HL-60/S4 treated with phorbol 12-myristate 13-acetate at 8.2 ng/mL for 4 days and 3 days (cell line): Measurements from ENCODE around the gene OR8B8.
"Not testable (repeated sequence)": the region's sequence is repeated elsewhere in the genome, so short reads cannot be mapped to it uniquely, and the experiment has no call there.

Experiments used
- in situ Hi-C: fragments of 300-500 bp; cut with MboI; formaldehyde crosslinking; loops from 2 replicates; pipeline ENCODE4 v1.15.0; 2022; ENCODE audit warnings: low sequenced_read_pairs

OR8B8 gene, protein sequence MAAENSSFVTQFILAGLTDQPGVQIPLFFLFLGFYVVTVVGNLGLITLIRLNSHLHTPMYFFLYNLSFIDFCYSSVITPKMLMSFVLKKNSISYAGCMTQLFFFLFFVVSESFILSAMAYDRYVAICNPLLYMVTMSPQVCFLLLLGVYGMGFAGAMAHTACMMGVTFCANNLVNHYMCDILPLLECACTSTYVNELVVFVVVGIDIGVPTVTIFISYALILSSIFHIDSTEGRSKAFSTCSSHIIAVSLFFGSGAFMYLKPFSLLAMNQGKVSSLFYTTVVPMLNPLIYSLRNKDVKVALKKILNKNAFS

DNA sequence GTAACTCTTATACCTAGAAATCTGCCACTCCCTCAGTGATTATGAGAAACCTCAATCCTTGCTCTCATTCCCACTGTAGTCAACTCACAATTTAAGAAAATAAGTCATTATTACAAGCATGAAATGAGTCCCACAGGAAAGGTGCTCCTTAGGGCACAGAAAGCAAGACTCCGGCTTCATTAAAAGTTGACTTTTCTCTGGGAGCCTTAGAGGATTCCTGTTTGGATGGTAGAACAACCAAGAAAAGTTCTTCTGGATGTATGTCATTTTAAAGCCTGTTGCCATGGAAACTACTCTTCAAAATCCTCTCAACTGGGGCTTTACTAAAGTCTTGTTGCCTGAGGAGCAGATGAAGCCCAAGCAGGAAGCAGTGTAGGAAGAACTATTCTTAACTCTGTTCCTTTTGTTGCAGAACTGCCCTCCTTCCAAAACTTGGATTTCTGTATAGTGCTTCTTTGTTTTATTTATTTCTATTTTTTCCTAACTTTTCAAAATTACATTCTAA lies at the start of gene OR8B8:
Gene OR8B8, minus strand, starts transcription at position 51 of the 505 bp plus-strand sequence. CDS start 4,611 bp downstream, outside the sequence.
- in situ Hi-C loops: no loop called here

- in situ Hi-C loops: no loop called here
Measured at GRCh38 chr11:124493016-124493655, 47.6 kb upstream of the OR8B8 start.

DNA sequence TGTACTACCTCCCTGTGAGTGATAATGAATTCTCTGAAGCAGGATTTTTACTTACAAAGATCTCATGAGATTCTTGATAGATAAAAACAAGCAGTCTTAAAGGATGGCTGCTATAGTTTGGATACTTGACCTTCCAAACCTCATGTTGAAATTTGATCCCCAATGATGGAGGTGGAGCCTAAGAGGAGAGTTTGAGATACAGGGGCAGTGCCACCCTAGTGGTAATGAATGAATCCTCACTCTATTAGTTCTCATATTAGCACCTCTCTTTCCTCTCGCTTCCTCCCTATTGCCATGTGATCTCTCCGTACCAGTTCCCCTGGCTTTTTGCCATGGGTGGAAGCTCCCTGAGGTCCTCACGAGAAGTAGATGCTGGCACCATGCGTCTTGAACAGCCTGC lies 37.9 kb upstream of the OR8B8 start:
- in situ Hi-C loops: no loop called here

- in situ Hi-C loops: no loop called here
Measured at GRCh38 chr11:124482362-124483147, 37.1 kb upstream of the OR8B8 start.

DNA sequence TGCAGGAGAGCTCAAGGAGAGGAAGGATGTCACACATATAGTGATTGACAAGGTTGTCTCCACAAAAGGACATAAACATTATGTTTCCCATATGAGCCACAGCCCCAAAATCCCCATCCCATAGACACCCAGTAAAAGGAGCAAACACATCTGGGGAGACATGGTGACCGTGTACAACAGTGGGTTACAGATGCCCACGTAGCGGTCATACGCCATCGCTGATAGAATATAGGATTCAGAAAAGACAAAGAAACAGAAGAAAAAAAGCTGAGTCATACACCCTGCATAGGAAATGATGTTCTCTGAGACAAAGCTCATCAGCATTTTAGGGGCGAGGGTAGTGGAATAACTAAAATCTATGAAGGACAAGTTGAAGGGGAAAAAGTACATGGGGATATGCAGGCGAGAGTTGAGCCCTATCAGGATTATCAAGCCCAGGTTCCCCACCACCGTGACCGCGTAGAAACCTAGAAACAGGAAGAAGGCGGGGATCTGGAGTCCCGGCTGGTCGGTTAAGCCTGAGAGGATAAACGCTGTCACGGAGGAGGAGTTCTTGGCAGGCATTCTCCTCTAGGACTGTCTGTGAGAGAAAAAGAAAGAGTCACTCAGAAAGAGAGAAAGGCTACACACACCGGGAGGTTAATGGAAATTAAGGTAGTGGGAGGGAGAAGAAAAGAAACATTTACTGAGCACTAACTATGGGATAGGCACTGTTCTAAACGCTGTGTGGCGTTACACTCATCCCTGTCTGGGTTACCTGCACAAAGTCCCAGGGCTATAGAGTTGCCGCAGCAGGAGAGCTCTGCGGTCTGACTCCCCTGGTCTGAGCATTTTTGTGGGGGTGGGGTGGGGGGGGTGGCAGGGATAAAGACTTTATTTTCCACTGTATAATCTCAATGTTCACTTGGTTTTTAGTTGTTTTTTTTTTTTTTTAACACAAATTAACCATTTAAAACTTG lies 36.1 kb upstream of the OR8B8 start:
- in situ Hi-C loops: no loop called here

- in situ Hi-C loops: no loop called here
Measured at GRCh38 chr11:124479561-124479960, 34.1 kb upstream of the OR8B8 start.

- in situ Hi-C loops: no loop called here
Measured at GRCh38 chr11:124475265-124475664, 29.8 kb upstream of the OR8B8 start.

GRCh38 chr11:124474779-124475178 lies 29.3 kb upstream of the OR8B8 start:
- in situ Hi-C loops: no loop called here

DNA sequence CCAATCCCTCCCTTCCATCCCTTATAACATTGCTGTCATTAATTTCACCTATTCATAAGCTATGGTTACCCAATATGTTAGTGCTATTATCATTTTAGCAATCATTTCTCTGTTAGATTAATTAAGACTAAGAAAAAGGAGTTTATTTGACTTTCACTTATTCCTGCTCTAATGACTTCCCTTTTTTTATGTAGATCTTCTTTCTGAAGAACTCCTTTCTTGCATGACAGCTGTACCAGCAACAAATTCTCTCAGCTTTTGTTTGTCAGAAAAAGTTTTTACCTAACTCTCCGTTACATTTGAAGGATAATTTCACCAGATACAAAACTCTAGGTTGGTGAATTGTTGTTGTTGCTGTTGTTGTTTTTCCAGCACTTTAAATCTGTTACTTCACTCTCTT lies 28.6 kb upstream of the OR8B8 start:
- in situ Hi-C loops: no loop called here

DNA sequence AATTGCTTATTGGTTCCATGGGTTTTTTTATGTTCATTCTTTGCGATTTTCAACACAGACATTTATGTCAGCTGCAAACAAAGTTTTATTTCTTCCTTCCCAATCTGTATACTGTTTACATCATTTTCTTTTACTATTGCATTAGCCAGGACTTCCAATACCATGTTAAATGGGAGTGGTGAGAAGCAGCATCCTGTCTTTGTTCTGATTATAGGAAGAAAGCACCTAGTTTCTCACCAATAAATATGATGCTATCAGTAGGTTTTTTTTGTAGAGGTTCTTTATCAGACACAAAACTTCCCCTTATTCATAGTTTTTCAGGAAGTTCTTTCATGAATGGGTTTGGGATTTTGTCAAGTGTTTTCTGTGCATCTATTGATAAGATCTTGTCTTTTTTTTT lies 28.0 kb upstream of the OR8B8 start:
- in situ Hi-C loops: no loop called here

- in situ Hi-C loops: no loop called here
Measured at GRCh38 chr11:124470561-124471227, 25.2 kb upstream of the OR8B8 start.

DNA sequence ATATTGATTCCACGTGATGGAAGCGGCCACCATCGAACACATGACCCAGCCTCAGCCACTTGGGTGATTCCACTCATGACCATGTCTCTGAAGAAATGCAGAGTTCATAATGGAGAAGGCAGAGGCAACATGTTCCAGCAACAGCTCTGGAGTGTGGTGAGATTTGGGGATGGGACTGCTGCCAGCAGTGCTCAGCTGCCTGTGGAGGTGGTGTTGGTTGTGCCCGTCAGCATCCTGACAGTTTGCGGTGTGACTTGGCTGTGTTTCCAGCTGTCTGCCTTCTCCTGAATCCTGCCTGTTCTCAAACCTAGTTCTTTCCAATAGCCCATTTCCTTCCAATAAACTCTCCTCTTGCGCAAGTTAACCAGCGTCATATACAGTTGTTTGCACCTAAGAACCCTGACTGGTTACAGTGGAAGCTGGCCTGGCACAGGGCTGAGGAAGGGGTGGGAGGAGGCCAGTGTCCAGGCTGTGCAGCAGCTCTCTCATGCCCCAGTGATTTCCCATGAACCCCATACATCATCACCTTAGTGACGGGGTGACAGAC lies 22.0 kb upstream of the OR8B8 start:
- in situ Hi-C loops: no loop called here

DNA sequence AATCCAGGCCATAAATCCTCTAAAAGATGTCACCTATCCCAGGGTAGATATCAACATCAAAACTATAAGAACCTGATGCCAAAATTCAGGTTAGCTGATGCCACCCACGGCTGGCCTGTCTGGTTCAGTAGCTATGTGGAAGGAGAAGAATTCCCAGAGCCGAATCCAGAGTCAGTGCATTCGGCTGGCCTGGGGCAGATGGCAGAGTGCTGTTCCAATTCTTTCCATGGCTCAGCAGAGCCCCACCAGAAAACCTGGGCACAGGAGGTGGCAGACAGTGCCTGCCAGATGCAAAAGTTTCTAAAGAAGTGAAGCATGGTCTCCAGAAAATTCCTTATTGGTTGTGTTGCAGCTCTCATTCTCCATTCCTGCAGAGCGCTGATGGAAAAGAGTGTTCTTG lies 19.9 kb upstream of the OR8B8 start:
- in situ Hi-C loops: no loop called here

DNA sequence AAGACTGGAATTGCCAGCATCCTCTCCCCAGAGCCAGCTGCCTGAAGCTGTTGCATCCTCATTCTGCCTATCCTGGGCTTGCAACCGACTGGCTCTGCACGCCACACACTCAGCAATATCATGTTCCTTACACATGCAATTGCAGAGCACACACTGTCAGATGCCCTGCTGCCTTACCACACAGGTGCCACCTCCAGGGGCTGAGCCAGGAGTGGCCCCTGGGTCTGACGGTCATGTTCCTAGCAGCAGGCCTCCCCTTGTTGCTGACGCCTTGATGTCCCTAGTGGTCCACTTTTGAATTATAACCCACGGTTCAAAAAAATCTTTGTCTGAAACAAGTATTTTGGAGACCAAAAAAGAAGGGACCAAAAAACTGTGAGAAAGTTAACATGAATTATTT lies 18.5 kb upstream of the OR8B8 start:
- in situ Hi-C loops: no loop called here

- in situ Hi-C loops: no loop called here
Measured at GRCh38 chr11:124463324-124463723, 17.8 kb upstream of the OR8B8 start.

DNA sequence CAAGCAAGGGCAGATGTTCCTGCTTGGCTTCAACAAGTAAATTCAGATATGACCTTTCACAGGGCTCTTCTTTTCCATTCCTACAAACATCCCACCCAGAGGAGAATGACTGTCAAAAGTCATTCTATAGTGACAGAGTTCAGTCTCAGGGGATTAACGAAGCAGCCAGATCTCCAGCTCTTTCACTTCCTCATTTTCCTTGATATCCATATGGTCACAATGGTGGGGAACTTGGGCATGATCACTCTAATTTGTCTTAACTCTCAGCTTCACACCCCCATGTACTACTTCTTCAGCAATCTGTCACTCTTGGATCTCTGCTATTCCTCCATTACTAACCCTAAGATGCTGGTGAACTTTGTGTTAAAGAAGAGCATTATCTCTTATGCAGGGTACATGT lies 15.0 kb upstream of the OR8B8 start:
- in situ Hi-C loops: no loop called here

DNA sequence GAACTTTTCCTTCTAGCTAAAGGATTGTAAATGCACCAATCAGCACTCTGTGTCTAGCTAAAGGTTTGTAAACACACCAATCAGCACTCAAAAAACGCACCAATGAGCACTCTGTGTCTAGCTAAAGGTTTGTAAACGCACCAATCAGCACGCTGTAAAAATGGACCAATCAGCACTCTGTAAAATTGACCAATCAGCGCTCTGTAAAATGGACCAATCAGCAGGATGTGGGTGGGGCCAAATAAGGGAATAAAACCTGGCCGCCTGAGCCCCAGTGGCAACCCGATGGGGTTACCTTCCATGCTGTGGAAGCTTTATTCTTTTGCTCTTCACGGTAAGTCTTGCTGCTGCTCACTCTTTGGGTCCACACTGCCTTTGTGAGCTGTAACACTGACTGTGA lies 13.9 kb upstream of the OR8B8 start:
- in situ Hi-C loops: not testable (repeated sequence)

DNA sequence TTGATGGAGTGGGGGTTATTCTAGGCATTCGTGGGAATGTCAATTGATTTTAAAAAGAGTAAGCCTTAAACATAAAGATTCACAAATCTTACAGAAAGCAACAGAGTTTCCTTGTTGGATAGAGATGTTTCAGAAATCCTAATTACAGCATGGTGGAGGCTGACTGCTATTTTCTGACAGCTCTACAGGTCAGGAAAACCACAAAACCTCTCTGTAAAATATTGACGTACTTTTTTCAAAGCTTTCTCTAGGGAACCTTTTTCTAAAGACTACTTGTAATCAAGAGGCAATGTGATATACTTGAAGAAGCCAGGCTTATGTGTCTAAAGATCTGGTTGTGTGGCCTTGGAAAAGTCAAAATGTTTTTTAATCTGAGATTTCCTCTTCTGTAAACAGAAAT lies 9.1 kb upstream of the OR8B8 start:
- in situ Hi-C loops: no loop called here

DNA sequence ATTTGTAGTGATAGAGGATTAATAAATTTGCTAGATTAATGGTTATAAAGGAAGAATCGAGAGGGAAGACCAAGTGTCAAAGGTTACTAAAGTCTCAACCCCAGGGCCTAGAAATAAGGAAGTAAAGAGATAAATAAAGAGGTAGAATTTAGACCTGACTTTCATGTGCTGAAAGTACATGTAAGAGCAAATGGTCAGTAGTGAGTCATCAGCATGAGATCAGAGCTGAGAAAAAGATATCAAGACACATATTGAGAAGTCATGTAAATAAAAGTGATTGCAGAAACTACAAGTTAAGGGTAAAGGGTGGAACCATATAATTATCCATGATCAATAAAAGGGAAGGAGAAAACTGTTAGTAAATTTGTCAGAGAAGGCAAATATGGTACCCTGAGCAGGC lies 1.4 kb upstream of the OR8B8 start:
- in situ Hi-C loops: no loop called here

DNA sequence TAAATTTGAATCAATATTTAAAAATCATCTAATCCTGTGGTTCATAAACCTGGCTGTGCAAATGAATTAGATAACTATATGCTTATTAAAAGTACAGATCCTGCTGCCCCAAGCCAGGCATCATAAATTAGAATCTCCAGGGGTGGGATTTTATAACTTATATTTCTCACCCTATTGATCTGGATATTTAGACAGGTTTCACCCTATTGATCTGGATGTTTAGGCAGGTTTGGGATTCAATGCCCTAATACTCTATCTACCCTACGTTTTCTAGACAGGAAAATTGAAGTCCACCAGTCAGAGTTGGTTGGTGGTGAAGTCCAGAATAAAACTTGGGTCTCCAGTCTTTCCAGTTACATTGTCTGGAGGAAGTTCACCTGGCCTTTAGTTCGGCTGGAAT lies 2.6 kb downstream of the OR8B8 start:
- in situ Hi-C loops: no loop called here
